GDM1 (cell line): ENCODE results near the gene OSBP2.
"Not testable (repeated sequence)": the region's sequence is repeated elsewhere in the genome, so short reads cannot be mapped to it uniquely, and the experiment has no call there.

Source experiments
- DNase-seq: peaks from one replicate; lab custom pipeline; 2025; lab: John Stamatoyannopoulos, UW

OSBP2 gene

GRCh38 chr22:30763815-30764673 is 69.4 kb downstream of the OSBP2 start:
- peak; percentile 55 for DNase-seq

- DNase-seq: no peak
These were observed 73.0 kb downstream of the OSBP2 start for GRCh38 chr22:30767661-30768060.

- no peak for DNase-seq
These were observed 76.0 kb downstream of the OSBP2 start for GRCh38 chr22:30770716-30771115.

GRCh38 chr22:30773919-30774318 is 79.2 kb downstream of the OSBP2 start:
- DNase-seq: no peak

GRCh38 chr22:30774566-30774965 is 79.9 kb downstream of the OSBP2 start:
- no peak for DNase-seq

- no peak for DNase-seq
These were observed 81.8 kb downstream of the OSBP2 start for GRCh38 chr22:30776476-30776875.

- DNase-seq: not testable (repeated sequence)
These were observed 82.5 kb downstream of the OSBP2 start for GRCh38 chr22:30777146-30777545.

GRCh38 chr22:30777587-30777986 is 82.9 kb downstream of the OSBP2 start:
- DNase-seq: no peak

- DNase-seq: no peak
These were observed 83.6 kb downstream of the OSBP2 start for GRCh38 chr22:30778261-30778660.

- peak; percentile 27 for DNase-seq
These were observed 85.4 kb downstream of the OSBP2 start for GRCh38 chr22:30780026-30780425.

- no peak for DNase-seq
These were observed 86.7 kb downstream of the OSBP2 start for GRCh38 chr22:30781271-30781875.

GRCh38 chr22:30782613-30783012 is 87.9 kb downstream of the OSBP2 start:
- DNase-seq: no peak

- no peak for DNase-seq
These were observed 88.3 kb downstream of the OSBP2 start for GRCh38 chr22:30783021-30783420.

GRCh38 chr22:30785527-30785926 is 90.9 kb downstream of the OSBP2 start:
- no peak for DNase-seq

GRCh38 chr22:30790366-30790765 is 95.7 kb downstream of the OSBP2 start:
- DNase-seq: no peak

- no peak for DNase-seq
These were observed 97.8 kb downstream of the OSBP2 start for GRCh38 chr22:30792456-30792855.

GRCh38 chr22:30795118-30795517 is 100.4 kb downstream of the OSBP2 start:
- no peak for DNase-seq

- DNase-seq: no peak
These were observed 107.0 kb downstream of the OSBP2 start for GRCh38 chr22:30801695-30802094.

- peak; percentile 75 for DNase-seq
These were observed 107.8 kb downstream of the OSBP2 start for GRCh38 chr22:30802202-30803166.

GRCh38 chr22:30803679-30804078 is 109.0 kb downstream of the OSBP2 start:
- DNase-seq: no peak

GRCh38 chr22:30804626-30805025 is 110.0 kb downstream of the OSBP2 start:
- no peak for DNase-seq

- no peak for DNase-seq
These were observed 111.8 kb downstream of the OSBP2 start for GRCh38 chr22:30806391-30806861.
